ENCODE data around the gene ADCY3.

Gene ADCY3

DNA sequence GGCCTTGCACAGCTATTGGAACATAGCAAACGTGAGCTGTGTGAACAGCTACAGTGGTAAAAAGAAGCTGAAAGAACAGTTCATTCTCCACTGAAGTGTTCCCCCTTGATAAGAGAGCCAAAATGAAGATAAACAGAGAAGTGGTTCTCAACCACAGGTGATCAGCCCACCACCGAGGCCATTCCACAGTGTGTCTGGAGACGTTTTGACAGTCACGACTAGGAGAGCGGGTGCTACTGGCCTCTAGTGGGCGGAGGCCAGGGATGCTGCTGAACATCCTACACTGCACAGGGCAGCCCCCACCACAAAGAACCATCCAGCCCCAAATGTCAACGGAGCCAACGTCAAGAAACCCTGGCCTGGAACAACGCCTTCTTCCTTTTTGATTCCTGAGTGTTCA, 38.4 kb downstream of the ADCY3 start:
- H3K9me3 ChIP-seq (ENCODE audit: control insufficient read depth, low read length): no peaks in the 10 kb centered on the region
- H3K4me3 ChIP-seq (ENCODE audit: insufficient read depth, low read depth, low read length, poor library complexity, severe bottlenecking): no peak overlapping the region
- no peaks in the 10 kb centered on the region for H3K4me1 ChIP-seq (ENCODE audit: control insufficient read depth, insufficient read depth, low read length, poor library complexity, severe bottlenecking)
- H3K27me3 ChIP-seq (replicated peaks; ENCODE audit: control insufficient read depth, insufficient read depth, low read length, poor library complexity, severe bottlenecking): no peaks in the 10 kb centered on the region
- H3K36me3 ChIP-seq (ENCODE audit: control insufficient read depth, insufficient read depth, low read length): no peaks in the 10 kb centered on the region
- no peak overlapping the region for H3K27ac ChIP-seq (ENCODE audit: insufficient read depth, low read length, poor library complexity, severe bottlenecking)
- DNase-seq: no peak

DNA sequence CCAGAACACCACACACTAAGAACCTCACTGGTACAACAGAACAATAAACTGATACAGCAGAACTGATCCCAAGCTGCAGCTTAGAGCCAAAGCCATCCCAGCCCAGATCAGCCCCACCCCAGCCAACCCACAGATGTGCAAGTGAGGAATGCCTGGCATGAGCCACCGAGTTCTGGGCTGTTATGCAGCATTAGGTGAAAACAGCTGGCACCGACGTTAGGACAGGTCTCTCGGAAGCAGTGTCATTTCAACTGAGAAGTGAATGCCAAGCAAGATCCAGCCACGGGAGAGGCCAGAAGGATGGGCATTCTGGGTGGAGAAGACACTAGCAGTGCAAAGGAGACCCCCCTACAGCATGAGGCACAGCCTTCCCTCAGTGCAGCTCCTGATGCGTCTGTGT, 38.9 kb downstream of the ADCY3 start:
- Histone ChIP-seq H3K27ac (ENCODE audit: insufficient read depth, low read length, poor library complexity, severe bottlenecking) (no peak overlapping the region), H3K36me3 (ENCODE audit: control insufficient read depth, insufficient read depth, low read length) (no peaks in the 10 kb centered on the region), H3K4me1 (ENCODE audit: control insufficient read depth, insufficient read depth, low read length, poor library complexity, severe bottlenecking) (no peaks in the 10 kb centered on the region), H3K9me3 (ENCODE audit: control insufficient read depth, low read length) (no peaks in the 10 kb centered on the region), H3K4me3 (ENCODE audit: insufficient read depth, low read depth, low read length, poor library complexity, severe bottlenecking) (no peak overlapping the region), H3K27me3 (replicated peaks; ENCODE audit: control insufficient read depth, insufficient read depth, low read length, poor library complexity, severe bottlenecking) (no peaks in the 10 kb centered on the region)
- no peak for DNase-seq

DNA sequence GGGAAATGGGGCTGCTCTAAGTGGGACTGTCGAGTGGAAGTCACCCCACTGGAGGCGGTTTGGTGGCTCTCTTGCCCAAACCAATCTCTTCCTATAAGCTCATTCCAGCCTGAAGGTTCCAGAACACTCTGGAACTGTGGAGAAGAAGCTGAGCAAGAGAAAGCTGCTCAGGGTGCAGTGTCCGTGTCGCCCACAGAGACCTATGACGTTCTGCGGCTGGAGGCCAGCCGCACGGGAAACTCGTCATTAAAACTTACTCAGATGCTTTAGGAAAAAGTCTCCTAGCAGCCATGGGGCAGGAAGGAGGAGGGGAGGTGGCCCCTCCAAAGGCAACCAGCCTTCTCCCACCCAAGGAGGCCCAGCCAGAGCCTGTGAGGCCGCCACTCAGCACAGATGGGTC, 41.7 kb downstream of the ADCY3 start:
- H3K4me1 ChIP-seq (ENCODE audit: control insufficient read depth, insufficient read depth, low read length, poor library complexity, severe bottlenecking): no peaks in the 10 kb centered on the region
- no peak overlapping the region for H3K4me3 ChIP-seq (ENCODE audit: insufficient read depth, low read depth, low read length, poor library complexity, severe bottlenecking)
- no peaks in the 10 kb centered on the region for H3K27me3 ChIP-seq (replicated peaks; ENCODE audit: control insufficient read depth, insufficient read depth, low read length, poor library complexity, severe bottlenecking)
- no peaks in the 10 kb centered on the region for H3K36me3 ChIP-seq (ENCODE audit: control insufficient read depth, insufficient read depth, low read length)
- no peak for DNase-seq
- H3K27ac ChIP-seq (ENCODE audit: insufficient read depth, low read length, poor library complexity, severe bottlenecking): no peak overlapping the region
- no peaks in the 10 kb centered on the region for H3K9me3 ChIP-seq (ENCODE audit: control insufficient read depth, low read length)

DNA sequence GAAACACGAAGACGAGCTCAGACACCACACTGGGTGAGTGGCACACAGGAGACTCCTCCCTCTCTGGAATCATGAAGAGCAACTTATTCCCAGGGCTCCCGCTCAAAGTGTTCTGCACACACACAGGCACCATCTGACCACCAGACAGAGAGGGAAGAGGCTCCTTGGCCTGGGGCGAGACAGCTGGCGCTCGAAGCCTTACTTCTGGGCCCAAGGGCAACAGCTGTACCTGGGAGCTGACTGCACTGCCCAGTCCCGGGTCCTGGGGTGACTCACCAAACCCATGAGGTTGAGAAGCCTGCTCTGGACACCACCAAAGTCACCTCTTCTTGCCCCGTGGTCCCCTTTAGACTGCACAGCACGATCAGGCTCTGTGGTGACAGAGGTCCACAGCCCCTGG, 42.4 kb downstream of the ADCY3 start:
- no peak overlapping the region for H3K4me3 ChIP-seq (ENCODE audit: insufficient read depth, low read depth, low read length, poor library complexity, severe bottlenecking)

DNA sequence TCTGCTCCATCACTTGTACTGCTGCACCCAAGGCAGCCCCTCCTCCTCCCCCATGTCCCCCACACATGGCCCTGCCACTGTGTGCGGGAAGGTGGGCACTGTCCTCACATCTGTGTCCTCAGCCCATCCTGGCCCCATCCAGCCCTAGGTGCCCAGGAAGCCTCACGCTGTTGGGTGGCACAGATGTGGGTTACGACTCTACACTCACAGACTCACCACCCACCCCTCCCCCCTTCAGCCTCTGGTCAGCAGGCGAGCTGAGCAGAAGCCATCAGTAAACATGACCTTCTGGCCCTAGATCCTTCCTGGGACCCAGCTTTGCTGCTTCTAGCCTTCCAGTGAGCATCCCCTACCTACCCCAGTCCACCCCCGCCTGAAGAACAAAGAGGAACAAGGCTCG, 43.0 kb downstream of the ADCY3 start:
- no peak overlapping the region for H3K27ac ChIP-seq (ENCODE audit: insufficient read depth, low read length, poor library complexity, severe bottlenecking)

More for the DNA sequence above, 42.4 kb downstream of the ADCY3 start:
- Histone ChIP-seq H3K27ac (ENCODE audit: insufficient read depth, low read length, poor library complexity, severe bottlenecking) (no peak overlapping the region), H3K36me3 (ENCODE audit: control insufficient read depth, insufficient read depth, low read length) (no peaks in the 10 kb centered on the region), H3K4me1 (ENCODE audit: control insufficient read depth, insufficient read depth, low read length, poor library complexity, severe bottlenecking) (no peaks in the 10 kb centered on the region), H3K27me3 (replicated peaks; ENCODE audit: control insufficient read depth, insufficient read depth, low read length, poor library complexity, severe bottlenecking) (no peaks in the 10 kb centered on the region), H3K9me3 (ENCODE audit: control insufficient read depth, low read length) (no peaks in the 10 kb centered on the region)
- no peak for DNase-seq

DNA sequence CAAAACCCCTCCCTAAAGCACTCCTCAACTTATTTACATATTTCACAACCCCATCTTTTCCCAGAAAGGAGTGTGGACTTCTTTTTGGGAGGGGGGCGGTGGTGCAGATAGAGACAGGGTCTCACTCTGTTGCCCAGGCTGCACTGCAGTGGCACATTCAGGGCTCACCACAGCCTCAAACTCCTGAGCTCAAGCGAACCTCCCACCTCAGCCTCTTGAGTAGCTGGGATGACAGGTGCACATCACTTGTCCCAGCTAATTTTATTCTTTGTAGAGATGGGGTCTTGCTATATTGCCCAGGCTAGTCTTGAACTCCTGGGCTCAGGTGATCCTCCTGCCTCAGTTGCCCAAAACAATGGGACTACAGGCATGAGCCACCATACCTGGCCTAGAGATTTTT, 44.1 kb downstream of the ADCY3 start:
- no peak overlapping the region for H3K27ac ChIP-seq (ENCODE audit: insufficient read depth, low read length, poor library complexity, severe bottlenecking)
- no peak for DNase-seq
- H3K9me3 ChIP-seq (ENCODE audit: control insufficient read depth, low read length): no peaks in the 10 kb centered on the region
- H3K36me3 ChIP-seq (ENCODE audit: control insufficient read depth, insufficient read depth, low read length): peaks cover 5% of the 10 kb centered on the region
- no peak overlapping the region for H3K4me3 ChIP-seq (ENCODE audit: insufficient read depth, low read depth, low read length, poor library complexity, severe bottlenecking)
- H3K27me3 ChIP-seq (replicated peaks; ENCODE audit: control insufficient read depth, insufficient read depth, low read length, poor library complexity, severe bottlenecking): no peaks in the 10 kb centered on the region
- no peaks in the 10 kb centered on the region for H3K4me1 ChIP-seq (ENCODE audit: control insufficient read depth, insufficient read depth, low read length, poor library complexity, severe bottlenecking)

More for the DNA sequence above, 43.0 kb downstream of the ADCY3 start:
- Histone ChIP-seq H3K4me3 (ENCODE audit: insufficient read depth, low read depth, low read length, poor library complexity, severe bottlenecking) (no peak overlapping the region), H3K4me1 (ENCODE audit: control insufficient read depth, insufficient read depth, low read length, poor library complexity, severe bottlenecking) (no peaks in the 10 kb centered on the region), H3K36me3 (ENCODE audit: control insufficient read depth, insufficient read depth, low read length) (no peaks in the 10 kb centered on the region), H3K27me3 (replicated peaks; ENCODE audit: control insufficient read depth, insufficient read depth, low read length, poor library complexity, severe bottlenecking) (no peaks in the 10 kb centered on the region), H3K9me3 (ENCODE audit: control insufficient read depth, low read length) (no peaks in the 10 kb centered on the region)
- DNase-seq: no peak

DNA sequence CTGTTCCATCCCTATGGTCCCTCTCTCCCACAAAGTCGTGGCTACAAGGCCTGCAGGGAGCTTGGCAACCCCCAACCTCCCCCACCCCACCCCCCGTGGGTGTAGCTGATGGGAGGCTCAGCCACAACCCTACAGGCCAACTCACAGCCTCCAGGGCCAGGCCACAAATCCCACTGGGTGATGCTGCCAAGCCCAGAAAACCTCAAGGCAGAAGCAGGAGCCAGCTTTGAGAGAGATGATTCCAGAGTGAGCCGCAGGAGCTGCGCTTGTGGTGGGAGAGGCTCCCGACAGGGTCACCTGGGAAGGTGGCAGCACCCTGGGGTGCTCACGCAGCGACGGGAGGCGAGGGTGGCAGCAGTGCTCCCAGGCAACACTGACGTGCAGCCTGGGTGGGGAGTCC, 44.8 kb downstream of the ADCY3 start:
- H3K36me3 ChIP-seq (ENCODE audit: control insufficient read depth, insufficient read depth, low read length): peaks cover 5% of the 10 kb centered on the region
- H3K27me3 ChIP-seq (replicated peaks; ENCODE audit: control insufficient read depth, insufficient read depth, low read length, poor library complexity, severe bottlenecking): no peaks in the 10 kb centered on the region
- H3K4me1 ChIP-seq (ENCODE audit: control insufficient read depth, insufficient read depth, low read length, poor library complexity, severe bottlenecking): no peaks in the 10 kb centered on the region
- no peak overlapping the region for H3K27ac ChIP-seq (ENCODE audit: insufficient read depth, low read length, poor library complexity, severe bottlenecking)
- no peak for DNase-seq
- H3K9me3 ChIP-seq (ENCODE audit: control insufficient read depth, low read length): no peaks in the 10 kb centered on the region
- no peak overlapping the region for H3K4me3 ChIP-seq (ENCODE audit: insufficient read depth, low read depth, low read length, poor library complexity, severe bottlenecking)

DNA sequence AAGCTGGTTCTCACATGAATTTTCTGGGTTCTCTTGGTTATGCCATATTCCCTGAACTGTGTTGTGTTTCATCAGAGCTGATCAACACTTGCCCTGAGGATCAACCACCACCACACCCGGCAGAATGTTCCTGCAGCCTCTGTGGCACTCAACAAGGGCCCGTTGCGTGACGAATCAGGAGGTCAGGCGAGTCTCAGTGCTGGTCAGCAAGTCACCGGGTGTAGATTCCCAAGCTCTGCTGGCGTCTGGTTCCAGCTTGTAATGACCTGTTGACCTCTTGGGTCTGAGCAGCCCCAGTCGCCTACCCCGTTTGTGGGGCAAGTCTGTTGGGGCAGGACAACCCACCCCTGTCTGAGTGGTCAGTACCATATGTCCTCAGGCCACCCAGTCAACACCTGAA, 46.0 kb downstream of the ADCY3 start:
- H3K4me1 ChIP-seq (ENCODE audit: control insufficient read depth, insufficient read depth, low read length, poor library complexity, severe bottlenecking): no peaks in the 10 kb centered on the region
- H3K36me3 ChIP-seq (ENCODE audit: control insufficient read depth, insufficient read depth, low read length): peaks cover 5% of the 10 kb centered on the region
- H3K27ac ChIP-seq (ENCODE audit: insufficient read depth, low read length, poor library complexity, severe bottlenecking): no peak overlapping the region
- H3K27me3 ChIP-seq (replicated peaks; ENCODE audit: control insufficient read depth, insufficient read depth, low read length, poor library complexity, severe bottlenecking): no peaks in the 10 kb centered on the region
- DNase-seq: no peak
- no peak overlapping the region for H3K4me3 ChIP-seq (ENCODE audit: insufficient read depth, low read depth, low read length, poor library complexity, severe bottlenecking)
- no peaks in the 10 kb centered on the region for H3K9me3 ChIP-seq (ENCODE audit: control insufficient read depth, low read length)

DNA sequence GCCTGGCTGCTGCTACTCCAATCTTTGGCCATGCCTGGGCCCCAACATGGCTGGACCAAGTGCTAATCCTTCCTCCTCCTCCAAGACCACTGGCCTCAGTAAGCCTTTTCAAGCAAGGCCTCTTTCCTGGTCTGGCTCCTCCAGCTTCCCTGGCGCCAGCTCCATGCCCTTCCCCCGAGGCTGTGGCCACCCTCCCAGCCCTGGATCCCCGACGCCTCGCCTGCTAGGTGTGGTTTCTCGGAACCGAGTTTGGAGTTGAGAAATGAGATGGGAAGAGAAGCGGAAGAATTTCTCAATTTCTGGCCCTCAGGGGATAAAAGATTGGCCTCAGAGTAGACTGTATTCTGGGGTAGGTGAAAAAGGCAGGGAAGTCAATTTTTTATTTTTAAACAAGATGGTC, 46.4 kb downstream of the ADCY3 start:
- no peak overlapping the region for H3K4me3 ChIP-seq (ENCODE audit: insufficient read depth, low read depth, low read length, poor library complexity, severe bottlenecking)
- no peaks in the 10 kb centered on the region for H3K9me3 ChIP-seq (ENCODE audit: control insufficient read depth, low read length)
- no peak for DNase-seq
- peaks cover 5% of the 10 kb centered on the region for H3K36me3 ChIP-seq (ENCODE audit: control insufficient read depth, insufficient read depth, low read length)
- H3K27ac ChIP-seq (ENCODE audit: insufficient read depth, low read length, poor library complexity, severe bottlenecking): no peak overlapping the region
- H3K27me3 ChIP-seq (replicated peaks; ENCODE audit: control insufficient read depth, insufficient read depth, low read length, poor library complexity, severe bottlenecking): no peaks in the 10 kb centered on the region
- H3K4me1 ChIP-seq (ENCODE audit: control insufficient read depth, insufficient read depth, low read length, poor library complexity, severe bottlenecking): no peaks in the 10 kb centered on the region

DNA sequence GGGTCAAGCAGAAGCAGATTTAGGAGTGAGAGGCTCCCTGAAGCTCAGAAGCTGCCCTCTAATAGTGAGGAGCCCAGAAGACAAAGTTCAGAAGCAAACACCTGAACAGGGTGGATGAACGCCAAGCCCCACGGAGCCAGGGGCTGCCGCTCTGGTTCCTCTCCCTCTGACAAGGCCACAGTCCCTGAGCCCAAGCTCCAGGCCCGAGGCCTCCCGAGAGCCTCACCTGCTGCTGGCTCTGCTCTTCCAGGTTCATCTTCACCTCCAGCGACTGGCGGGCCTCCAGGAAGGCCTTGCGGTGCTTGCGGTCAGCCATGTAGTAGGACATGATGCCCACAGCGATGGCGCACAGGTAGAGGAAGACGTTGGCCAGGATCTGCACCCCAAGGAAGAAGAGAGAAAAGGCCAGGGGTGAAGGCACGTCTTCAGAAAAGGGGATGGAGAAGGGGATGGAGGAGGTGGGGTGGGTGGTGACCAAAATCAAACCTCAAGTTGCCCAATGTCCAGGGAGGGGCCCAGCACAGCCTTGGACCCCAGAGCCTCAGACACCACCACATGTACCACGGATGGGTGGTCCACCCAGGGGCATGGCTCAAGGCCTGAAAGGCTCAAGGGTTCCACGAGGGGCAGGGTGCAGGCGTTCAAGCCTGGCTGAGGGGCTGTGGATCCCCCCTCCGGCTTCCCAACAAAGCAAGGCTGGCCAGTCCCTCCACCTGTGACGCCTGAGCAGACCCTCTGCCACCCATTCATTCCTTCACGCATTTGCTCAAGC, 47.5 kb downstream of the ADCY3 start:
- Histone ChIP-seq H3K27ac (ENCODE audit: insufficient read depth, low read length, poor library complexity, severe bottlenecking) (no peak overlapping the region), H3K4me3 (ENCODE audit: insufficient read depth, low read depth, low read length, poor library complexity, severe bottlenecking) (no peak overlapping the region)

More for the DNA sequence above, 47.5 kb downstream of the ADCY3 start:
- H3K27me3 ChIP-seq (replicated peaks; ENCODE audit: control insufficient read depth, insufficient read depth, low read length, poor library complexity, severe bottlenecking): no peaks in the 10 kb centered on the region
- no peaks in the 10 kb centered on the region for H3K9me3 ChIP-seq (ENCODE audit: control insufficient read depth, low read length)
- H3K4me1 ChIP-seq (ENCODE audit: control insufficient read depth, insufficient read depth, low read length, poor library complexity, severe bottlenecking): no peaks in the 10 kb centered on the region
- H3K36me3 ChIP-seq (ENCODE audit: control insufficient read depth, insufficient read depth, low read length): peaks cover 8% of the 10 kb centered on the region
- DNase-seq: no peak

All from effector memory CD4-positive, alpha-beta T cell (primary cell).